Measurements from ENCODE around the gene MAP2K2. TPM values are rescaled to one million over a fixed set of nuclear protein-coding genes. Genes with fewer than 3 reads are reported as not detected.

Gene MAP2K2
- total and polyA plus RNA-seq, 4 donors = 63.6 to 181 (median 133) TPM

DNA sequence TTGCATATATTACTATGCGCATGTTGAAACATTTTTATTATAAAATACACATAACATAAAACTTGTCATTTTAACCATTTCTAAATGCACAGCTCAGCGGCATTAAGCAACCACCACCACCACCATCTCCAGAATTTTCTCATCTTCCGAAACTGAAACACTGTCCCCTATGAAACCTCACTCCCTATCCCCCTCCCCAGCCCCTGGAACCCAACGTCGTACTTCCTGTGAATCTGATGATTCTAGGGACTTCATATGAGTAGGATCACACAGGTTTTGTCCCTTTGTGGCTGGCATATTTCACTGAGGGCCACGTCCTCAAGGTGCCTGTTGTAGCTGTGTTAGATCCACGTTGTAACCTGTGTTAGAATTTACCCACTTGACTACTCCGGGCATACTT is 716 bp upstream of the MAP2K2 start:
- Histone ChIP-seq H3K27ac (ENCODE audit: low read depth in 1 of 2, low read length in 1 of 2) (peak overlapping the region in 1 of 2 donors; percentile 6), H3K9ac (ENCODE audit: insufficient read depth in 1 of 2, low read length in 2 of 2) (peak overlapping the region in 1 of 2 donors; percentile 23), H3K27me3 (ENCODE audit: control insufficient read depth in 3 of 3, insufficient read depth in 3 of 3, low read length in 2 of 3) (no peaks in the 10 kb centered on the region), H3K36me3 (ENCODE audit: control insufficient read depth in 4 of 4, insufficient read depth in 4 of 4, low read length in 4 of 4) (peaks cover 0 to 8% (median 4%) of the 10 kb centered on the region in 4 donors), H3K4me1 (ENCODE audit: control insufficient read depth in 5 of 5, insufficient read depth in 5 of 5, low read length in 5 of 5) (peaks cover 0 to 16% (median 9%) of the 10 kb centered on the region in 5 donors), H3K9me3 (ENCODE audit: control insufficient read depth in 4 of 4, insufficient read depth in 3 of 4, low read length in 3 of 4) (no peaks in the 10 kb centered on the region), H3K4me3 (no peak overlapping the region)
- 47 to 56% methylated on average over 8 of the region's 8 CpGs for WGBS, 2 donors
- DNase-seq (peak in 1 of 3 donors; percentile 42), ATAC-seq (ENCODE audit: insufficient read depth, low FRiP score) (no peak)
- TF ChIP-seq CTCF (IDR thresholded peaks at IDR 0.05; ENCODE audit: control extremely low read depth, extremely low read depth) = no peak

DNA sequence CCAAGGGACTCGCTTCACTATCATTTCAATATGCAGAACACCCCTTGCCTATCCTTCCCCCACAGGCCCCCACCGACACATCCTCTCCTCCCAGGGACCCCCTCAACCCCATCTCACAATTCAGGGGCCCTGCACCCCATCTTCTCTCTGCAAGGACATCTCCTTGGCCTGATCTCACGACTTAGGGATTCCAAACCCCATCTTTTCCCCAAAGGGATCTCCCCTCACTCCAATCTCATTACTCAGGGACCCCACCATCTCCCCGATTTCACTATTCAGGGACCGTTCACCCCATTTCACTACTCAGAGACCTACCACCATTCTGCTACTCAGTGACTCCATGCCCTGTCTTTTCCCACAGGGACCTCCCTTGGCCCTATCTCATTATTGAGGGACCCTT is 1.4 kb downstream of the MAP2K2 start:
- Histone ChIP-seq H3K36me3 (ENCODE audit: control insufficient read depth in 4 of 4, insufficient read depth in 4 of 4, low read length in 4 of 4) (peaks cover 0 to 12% (median 6%) of the 10 kb centered on the region in 4 donors), H3K27me3 (ENCODE audit: control insufficient read depth in 3 of 3, insufficient read depth in 3 of 3, low read length in 2 of 3) (no peaks in the 10 kb centered on the region)
- ATAC-seq (ENCODE audit: insufficient read depth, low FRiP score) = no peak

DNA sequence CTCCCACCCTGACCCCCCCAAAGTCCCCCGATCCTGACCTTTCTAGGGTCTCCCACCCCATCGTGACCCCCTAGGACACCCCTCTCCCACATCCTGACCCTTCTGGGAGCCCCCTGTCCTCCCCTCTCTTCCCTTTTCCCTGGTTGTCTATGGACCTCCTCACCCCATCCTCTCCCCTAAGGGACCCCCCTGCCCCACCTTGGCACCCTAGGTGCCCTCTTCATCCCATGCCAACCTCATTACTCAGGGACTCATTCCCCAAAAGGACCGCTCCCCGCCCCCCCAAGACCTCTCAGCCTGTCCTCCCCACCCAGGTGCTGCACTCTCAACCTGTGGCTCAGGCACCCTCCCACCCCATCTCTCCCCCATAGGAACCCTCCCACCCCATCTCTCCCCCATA is 2.1 kb downstream of the MAP2K2 start:
- Histone ChIP-seq H3K27me3 (ENCODE audit: control insufficient read depth in 3 of 3, insufficient read depth in 3 of 3, low read length in 2 of 3) (no peaks in the 10 kb centered on the region), H3K27ac (ENCODE audit: low read depth in 1 of 2, low read length in 1 of 2) (no peak overlapping the region), H3K9ac (ENCODE audit: insufficient read depth in 1 of 2, low read length in 2 of 2) (no peak overlapping the region), H3K9me3 (ENCODE audit: control insufficient read depth in 4 of 4, insufficient read depth in 3 of 4, low read length in 3 of 4) (no peaks in the 10 kb centered on the region), H3K36me3 (ENCODE audit: control insufficient read depth in 4 of 4, insufficient read depth in 4 of 4, low read length in 4 of 4) (peaks cover 0 to 16% (median 10%) of the 10 kb centered on the region in 4 donors), H3K4me3 (no peak overlapping the region), H3K4me1 (ENCODE audit: control insufficient read depth in 5 of 5, insufficient read depth in 5 of 5, low read length in 5 of 5) (peaks cover 0 to 16% (median 9%) of the 10 kb centered on the region in 5 donors)
- ATAC-seq (ENCODE audit: insufficient read depth, low FRiP score) (no peak), DNase-seq (no peak)
- WGBS, 2 donors = 94 to 96% methylated on average over 3 to 4 of the region's 4 CpGs
- TF ChIP-seq CTCF (IDR thresholded peaks at IDR 0.05; ENCODE audit: control extremely low read depth, extremely low read depth) = no peak

More for the DNA sequence above, 1.4 kb downstream of the MAP2K2 start:
- Histone ChIP-seq H3K4me1 (ENCODE audit: control insufficient read depth in 5 of 5, insufficient read depth in 5 of 5, low read length in 5 of 5) (peaks cover 0 to 16% (median 9%) of the 10 kb centered on the region in 5 donors), H3K4me3 (no peak overlapping the region), H3K27ac (ENCODE audit: low read depth in 1 of 2, low read length in 1 of 2) (peak overlapping the region; percentile 30 to 39), H3K9me3 (ENCODE audit: control insufficient read depth in 4 of 4, insufficient read depth in 3 of 4, low read length in 3 of 4) (no peaks in the 10 kb centered on the region), H3K9ac (ENCODE audit: insufficient read depth in 1 of 2, low read length in 2 of 2) (peak overlapping the region; percentile 90 to 91)
- no peak for TF ChIP-seq CTCF (IDR thresholded peaks at IDR 0.05; ENCODE audit: control extremely low read depth, extremely low read depth)
- WGBS, 2 donors = 64 to 79% methylated on average over 5 of the region's 5 CpGs
- DNase-seq = no peak

GRCh38 chr19:4121273-4121612 is 2.7 kb downstream of the MAP2K2 start:
- DNase-seq (no peak), ATAC-seq (ENCODE audit: insufficient read depth, low FRiP score) (no peak)
- Histone ChIP-seq H3K27me3 (ENCODE audit: control insufficient read depth in 3 of 3, insufficient read depth in 3 of 3, low read length in 2 of 3) (no peaks in the 10 kb centered on the region), H3K4me3 (no peak overlapping the region), H3K27ac (ENCODE audit: low read depth in 1 of 2, low read length in 1 of 2) (no peak overlapping the region), H3K9me3 (ENCODE audit: control insufficient read depth in 4 of 4, insufficient read depth in 3 of 4, low read length in 3 of 4) (no peaks in the 10 kb centered on the region), H3K9ac (ENCODE audit: insufficient read depth in 1 of 2, low read length in 2 of 2) (no peak overlapping the region), H3K4me1 (ENCODE audit: control insufficient read depth in 5 of 5, insufficient read depth in 5 of 5, low read length in 5 of 5) (peaks cover 0 to 16% (median 9%) of the 10 kb centered on the region in 5 donors), H3K36me3 (ENCODE audit: control insufficient read depth in 4 of 4, insufficient read depth in 4 of 4, low read length in 4 of 4) (peaks cover 0 to 17% (median 12%) of the 10 kb centered on the region in 4 donors)
- no peak for TF ChIP-seq CTCF (IDR thresholded peaks at IDR 0.05; ENCODE audit: control extremely low read depth, extremely low read depth)
- 97 to 98% methylated on average over 5 of the region's 5 CpGs for WGBS, 2 donors
